ENCODE data around the gene TC2N.

Gene TC2N

DNA sequence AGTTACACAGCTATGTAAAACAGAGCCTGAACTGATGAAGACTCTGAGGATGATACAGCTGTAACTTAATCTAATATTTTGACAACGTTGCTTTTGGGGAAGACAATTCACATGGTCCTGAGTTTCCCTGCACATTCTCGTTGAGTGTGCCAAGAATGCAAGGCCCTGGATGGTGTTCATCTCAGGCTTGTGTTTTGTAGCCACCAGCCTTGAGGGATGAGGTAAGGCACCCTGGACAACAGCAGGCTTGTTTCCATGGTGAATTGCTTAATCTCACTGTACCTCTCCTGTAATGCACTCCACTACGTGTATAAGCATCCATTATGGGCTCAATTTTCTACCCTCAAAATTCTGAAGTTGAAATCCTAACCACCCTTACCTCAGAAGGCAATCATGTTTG is 137.6 kb downstream of the TC2N start:
- Mint-ChIP-seq H3K27me3 (no peaks in the 10 kb centered on the region), H3K36me3 (ENCODE audit: low read depth) (no peaks in the 10 kb centered on the region), H3K27ac (no peak overlapping the region), H3K9me3 (no peaks in the 10 kb centered on the region), H3K4me1 (ENCODE audit: low read depth) (peaks cover 21% of the 10 kb centered on the region), H3K4me3 (no peak overlapping the region)
- DNase-seq: no peak

All from activated T-cell treated with anti-CD3 and anti-CD28 coated beads, Interleukin-2, amount 50 U/mL, for 24 hours (primary cell).